Adipocyte (in vitro differentiated cells): ENCODE measurements around the gene ANKRD9.

Experiments used
- DNase-seq: peaks from one replicate; pipeline ENCODE4 v3.0.0-alpha.2; 2015; ENCODE audit warnings: low read depth
- H3K27me3 ChIP-seq: replicated peaks from 2 replicates; pipeline ENCODE4 v1.7.0; 2013; ENCODE audit warnings: mild to moderate bottlenecking, low read length, moderate library complexity; ENCODE audit not compliant: control insufficient read depth, insufficient read depth
- H3K36me3 ChIP-seq: 2 replicates; pipeline ENCODE4 v1.7.0; 2013; ENCODE audit warnings: low read length, mild to moderate bottlenecking, moderate library complexity; ENCODE audit not compliant: control insufficient read depth, insufficient read depth, severe bottlenecking
- H3K4me1 ChIP-seq: 2 replicates; pipeline ENCODE4 v1.7.0; 2013; ENCODE audit warnings: mild to moderate bottlenecking, low read length, moderate library complexity; ENCODE audit not compliant: control insufficient read depth, insufficient read depth
- H3K4me3 ChIP-seq: 2 replicates; pipeline ENCODE4 v1.7.0; 2013; ENCODE audit warnings: mild to moderate bottlenecking, low read length, moderate library complexity
- H3K9ac ChIP-seq: 2 replicates; pipeline ENCODE4 v1.7.0; 2013; ENCODE audit warnings: mild to moderate bottlenecking, low read length, moderate library complexity
- H3K9me3 ChIP-seq: 2 replicates; pipeline ENCODE4 v1.7.0; 2013; ENCODE audit warnings: mild to moderate bottlenecking, low read length, moderate library complexity; ENCODE audit not compliant: control insufficient read depth

The ANKRD9 gene

DNA sequence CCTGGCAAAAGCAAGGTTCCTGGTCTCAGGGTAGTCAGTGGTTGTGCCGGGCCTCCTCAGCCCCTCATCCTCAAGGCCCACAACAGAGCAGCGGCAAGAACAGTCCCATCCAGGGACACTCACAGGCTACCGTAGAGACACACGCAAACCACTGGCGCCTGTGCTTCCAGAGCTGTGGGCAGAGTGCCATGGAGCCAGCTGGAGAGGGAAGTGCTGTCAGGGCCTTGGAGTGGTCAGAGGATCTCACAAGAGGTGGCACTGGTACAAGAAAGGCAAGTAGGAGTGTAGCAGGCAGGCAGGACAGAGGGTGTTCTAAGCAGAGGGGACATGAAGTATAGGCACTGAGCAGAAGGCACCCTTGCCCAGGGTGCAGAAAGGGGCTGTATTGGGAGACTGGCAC is 34.6 kb downstream of the ANKRD9 start:
- no peak overlapping the region for H3K4me3 ChIP-seq
- no peaks in the 10 kb centered on the region for H3K27me3 ChIP-seq
- no peak for DNase-seq
- H3K4me1 ChIP-seq: no peaks in the 10 kb centered on the region
- peaks cover 14% of the 10 kb centered on the region for H3K36me3 ChIP-seq
- H3K9me3 ChIP-seq: no peaks in the 10 kb centered on the region
- H3K9ac ChIP-seq: no peak overlapping the region

DNA sequence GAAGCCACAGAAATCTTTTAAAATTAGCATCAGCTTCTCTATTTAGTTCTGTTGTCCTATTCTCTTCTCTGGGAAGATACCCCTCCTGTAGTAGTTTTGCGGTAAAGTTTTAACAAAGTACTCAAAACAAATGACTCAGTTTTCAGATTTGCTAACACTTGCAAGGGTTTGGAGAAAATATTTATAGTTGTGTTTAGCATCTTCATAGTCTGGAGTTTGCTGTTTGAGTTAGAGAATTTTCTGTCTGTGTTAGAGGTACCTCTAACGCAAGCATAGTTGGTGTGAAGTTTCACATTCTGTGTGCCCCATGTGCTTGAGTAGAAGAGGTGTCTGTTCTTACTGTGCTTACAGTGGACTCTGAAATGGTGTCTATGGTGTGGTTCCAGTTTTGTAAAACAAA is 36.0 kb downstream of the ANKRD9 start:
- Histone ChIP-seq H3K36me3 (peaks cover 22% of the 10 kb centered on the region), H3K4me3 (no peak overlapping the region), H3K9ac (no peak overlapping the region), H3K27me3 (no peaks in the 10 kb centered on the region), H3K4me1 (no peaks in the 10 kb centered on the region), H3K9me3 (peaks cover 7% of the 10 kb centered on the region)
- DNase-seq: no peak

DNA sequence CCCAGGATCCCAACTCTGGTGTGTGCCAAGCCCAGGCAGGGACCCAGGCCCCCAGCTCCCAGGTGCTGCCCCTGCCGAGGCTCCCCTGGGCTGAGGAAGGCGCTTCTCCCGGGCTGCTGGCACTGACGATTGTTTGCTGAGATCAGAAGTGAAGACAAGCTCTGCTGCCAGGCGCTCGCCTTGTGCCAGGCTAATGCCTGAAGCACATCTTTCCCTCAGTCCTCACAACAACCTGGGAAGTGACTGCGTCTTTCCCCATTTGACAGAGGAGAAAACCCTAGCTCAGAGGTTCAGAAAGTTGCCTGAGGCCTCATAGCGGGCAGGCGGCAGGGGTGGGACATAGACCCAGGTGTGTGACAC is 36.8 kb downstream of the ANKRD9 start:
- H3K27me3 ChIP-seq: no peaks in the 10 kb centered on the region
- H3K4me1 ChIP-seq: no peaks in the 10 kb centered on the region
- H3K9ac ChIP-seq: no peak overlapping the region
- H3K9me3 ChIP-seq: peaks cover 11% of the 10 kb centered on the region
- peaks cover 22% of the 10 kb centered on the region for H3K36me3 ChIP-seq
- no peak overlapping the region for H3K4me3 ChIP-seq
- DNase-seq: no peak

DNA sequence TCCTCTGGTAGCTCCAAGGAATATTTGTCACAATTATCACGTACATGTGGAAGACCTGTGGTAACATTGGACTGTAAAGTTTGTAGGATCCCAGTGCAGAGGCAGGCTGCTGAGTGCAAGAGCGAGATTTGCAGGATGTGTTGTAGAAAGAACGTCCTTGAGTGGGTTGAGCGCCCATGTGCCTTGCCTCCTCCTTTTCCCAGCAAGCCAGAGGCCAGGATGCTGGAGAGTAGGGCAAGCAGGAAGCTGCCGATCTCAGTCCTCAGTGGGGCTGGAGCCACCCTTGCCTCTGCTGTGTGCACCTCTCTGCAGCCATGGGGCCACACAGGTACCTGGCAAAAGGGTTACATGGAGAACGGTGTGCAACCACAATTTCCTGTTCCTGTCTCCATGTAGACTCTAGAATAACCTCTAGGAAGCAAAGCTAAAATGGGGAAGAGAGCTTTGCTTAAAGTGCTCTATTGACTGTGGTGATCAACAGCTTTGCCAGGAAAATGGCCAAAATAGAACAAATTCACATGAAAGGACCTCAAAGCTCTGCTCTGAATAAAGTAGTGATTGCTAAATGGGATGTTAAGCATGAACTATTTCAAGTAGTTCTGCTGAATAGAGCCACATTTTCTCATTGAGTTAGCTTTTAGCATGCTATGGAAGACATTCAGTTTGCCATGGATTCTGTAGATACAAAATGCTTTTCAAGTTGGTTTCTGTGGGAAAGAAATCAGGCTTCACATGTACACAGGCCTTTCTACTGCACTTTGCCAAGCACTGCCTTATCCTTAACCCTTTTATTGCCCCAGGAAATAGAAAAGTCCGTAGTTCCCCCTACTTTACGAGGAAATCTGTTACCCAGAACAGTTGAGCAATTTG is 37.4 kb downstream of the ANKRD9 start:
- no peak overlapping the region for H3K4me3 ChIP-seq

DNA sequence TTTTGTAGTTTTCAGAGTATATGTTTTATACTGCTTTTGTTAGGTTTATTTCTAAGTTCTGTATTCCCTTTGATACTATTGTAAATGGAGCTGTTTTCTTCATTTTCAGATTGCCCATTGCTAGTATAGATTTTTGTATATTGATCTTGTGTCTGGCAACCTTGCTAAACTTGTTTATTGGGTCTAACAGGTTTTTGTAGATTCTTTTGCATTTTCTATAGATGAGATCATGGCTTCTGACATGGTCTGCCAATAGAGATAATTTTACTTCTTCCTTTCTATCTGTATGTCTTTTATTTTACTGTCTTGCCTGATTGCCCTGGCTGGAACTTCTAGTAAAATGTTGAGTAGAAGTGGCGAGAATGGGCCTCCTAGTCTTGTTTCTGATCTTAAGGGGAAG is 40.3 kb downstream of the ANKRD9 start:
- Histone ChIP-seq H3K9ac (no peak overlapping the region), H3K36me3 (peaks cover 48% of the 10 kb centered on the region), H3K4me3 (no peak overlapping the region), H3K9me3 (peaks cover 11% of the 10 kb centered on the region), H3K27me3 (no peaks in the 10 kb centered on the region), H3K4me1 (no peaks in the 10 kb centered on the region)
- DNase-seq: no peak

More for the DNA sequence above, 37.4 kb downstream of the ANKRD9 start:
- DNase-seq: no peak
- Histone ChIP-seq H3K36me3 (peaks cover 23% of the 10 kb centered on the region), H3K4me1 (no peaks in the 10 kb centered on the region), H3K27me3 (no peaks in the 10 kb centered on the region), H3K9me3 (peaks cover 11% of the 10 kb centered on the region), H3K9ac (no peak overlapping the region)

DNA sequence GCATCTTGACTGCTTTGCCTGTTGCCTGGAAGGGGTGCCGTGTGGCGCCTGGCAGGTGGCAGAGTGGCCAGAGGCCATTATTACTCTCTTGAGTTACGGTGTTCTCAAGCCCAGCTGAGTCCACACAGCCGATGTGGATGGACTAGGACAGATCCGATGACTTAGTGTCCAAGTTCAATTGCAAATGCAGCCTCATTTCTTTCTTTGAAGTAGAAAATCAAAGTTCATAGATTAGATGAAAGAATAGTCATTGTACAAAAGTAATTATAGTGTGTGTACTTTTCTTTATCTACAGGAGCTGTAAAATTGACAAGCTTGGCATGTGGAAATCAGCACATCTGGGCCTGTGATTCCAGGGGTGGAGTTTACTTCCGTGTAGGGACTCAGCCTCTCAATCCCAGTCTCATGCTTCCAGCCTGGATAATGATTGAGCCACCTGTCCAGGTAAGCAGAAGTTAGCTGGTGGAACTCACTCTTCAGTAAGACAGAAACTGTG is 44.7 kb downstream of the ANKRD9 start:
- DNase-seq: no peak
- H3K36me3 ChIP-seq: peaks cover 34% of the 10 kb centered on the region
- H3K27me3 ChIP-seq: no peaks in the 10 kb centered on the region
- peaks cover 11% of the 10 kb centered on the region for H3K9me3 ChIP-seq
- no peak overlapping the region for H3K9ac ChIP-seq
- no peak overlapping the region for H3K4me3 ChIP-seq
- H3K4me1 ChIP-seq: no peaks in the 10 kb centered on the region

DNA sequence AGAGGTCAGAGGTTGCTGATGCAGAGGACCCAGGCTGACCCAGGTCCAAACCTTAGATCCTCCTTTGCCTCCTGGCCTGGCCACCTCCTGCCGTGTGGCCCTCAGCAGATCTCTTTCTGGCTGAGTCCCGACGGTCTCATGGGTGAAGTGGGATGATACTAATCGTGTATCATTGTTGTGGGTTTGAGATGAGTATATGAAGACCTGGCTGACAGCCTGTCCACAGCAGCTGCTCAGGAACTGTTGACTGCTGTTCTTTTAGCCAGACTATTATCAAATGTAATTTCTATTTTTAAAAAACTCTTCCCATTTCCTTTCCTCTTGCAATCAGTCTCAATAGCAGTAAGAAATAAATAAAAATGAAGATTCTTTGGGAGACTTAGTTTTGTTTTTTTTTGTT is 45.6 kb downstream of the ANKRD9 start:
- H3K4me1 ChIP-seq: no peaks in the 10 kb centered on the region
- no peak for DNase-seq
- no peak overlapping the region for H3K9ac ChIP-seq
- no peak overlapping the region for H3K4me3 ChIP-seq
- peaks cover 6% of the 10 kb centered on the region for H3K9me3 ChIP-seq
- no peaks in the 10 kb centered on the region for H3K27me3 ChIP-seq
- H3K36me3 ChIP-seq: peaks cover 37% of the 10 kb centered on the region

DNA sequence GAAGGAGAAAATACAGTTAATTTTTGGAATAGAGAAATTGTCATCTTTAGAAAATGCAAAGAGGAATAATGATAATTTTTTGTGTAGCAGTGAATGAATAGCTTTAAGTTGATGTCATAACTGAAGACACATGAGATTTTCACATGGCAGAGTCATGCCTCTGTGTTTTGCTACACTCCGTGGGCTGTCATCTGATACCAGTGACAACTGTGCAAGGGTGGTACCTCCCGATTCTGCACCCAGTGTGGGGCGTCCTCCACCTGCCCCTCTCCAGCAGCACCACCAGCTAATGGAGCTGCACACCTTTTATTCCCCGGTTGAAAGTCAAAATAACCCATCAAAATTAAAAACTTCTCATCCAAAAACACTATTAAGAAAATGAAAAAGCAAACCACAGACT is 47.2 kb downstream of the ANKRD9 start:
- no peaks in the 10 kb centered on the region for H3K9me3 ChIP-seq
- H3K4me1 ChIP-seq: no peaks in the 10 kb centered on the region
- H3K9ac ChIP-seq: no peak overlapping the region
- H3K4me3 ChIP-seq: no peak overlapping the region
- H3K27me3 ChIP-seq: no peaks in the 10 kb centered on the region
- H3K36me3 ChIP-seq: peaks cover 40% of the 10 kb centered on the region
- peak; percentile 12 for DNase-seq

DNA sequence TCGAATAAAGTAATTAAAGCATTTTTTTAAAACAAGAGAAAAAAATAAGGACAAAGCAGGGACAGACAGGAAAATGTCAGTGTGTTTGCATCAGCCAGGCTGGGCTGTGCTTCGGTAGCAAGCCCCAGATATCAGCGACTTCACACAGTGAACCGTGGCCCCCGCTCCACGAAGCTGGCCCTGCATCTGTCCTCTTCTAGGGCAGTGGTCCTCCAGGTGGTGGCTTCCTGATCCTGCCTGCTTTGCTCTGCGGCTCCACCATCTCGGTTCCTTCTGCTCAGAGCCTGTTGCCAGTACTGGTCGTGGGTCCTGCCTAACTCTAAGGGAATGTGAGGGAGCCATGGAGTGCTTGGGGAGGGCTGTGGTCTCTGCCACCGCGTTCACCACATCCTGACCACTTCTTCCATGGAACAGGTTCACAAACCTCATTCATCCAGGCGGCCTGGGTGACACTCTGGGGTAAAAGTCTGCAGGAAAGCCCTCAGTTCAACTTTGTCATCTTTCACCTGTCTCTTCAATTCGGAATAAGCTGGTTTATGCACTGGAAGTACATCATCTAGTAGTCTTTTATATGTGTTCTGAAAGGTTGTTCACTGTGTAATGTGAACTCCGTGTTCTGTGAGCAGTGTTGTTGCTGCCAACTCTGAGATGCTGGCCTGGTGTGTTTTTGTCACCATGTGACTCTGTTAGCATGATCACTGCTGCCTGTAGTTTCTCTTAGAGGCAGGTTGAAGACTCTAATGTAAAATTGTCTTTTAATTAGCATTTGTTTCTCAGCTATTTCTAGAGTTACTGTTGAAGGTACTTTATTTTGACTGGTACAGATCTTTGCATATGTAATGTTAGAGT is 47.9 kb downstream of the ANKRD9 start:
- H3K4me3 ChIP-seq: no peak overlapping the region
- no peaks in the 10 kb centered on the region for H3K4me1 ChIP-seq
- H3K36me3 ChIP-seq: peaks cover 38% of the 10 kb centered on the region
- H3K9me3 ChIP-seq: no peaks in the 10 kb centered on the region
- H3K9ac ChIP-seq: no peak overlapping the region
- no peaks in the 10 kb centered on the region for H3K27me3 ChIP-seq
- no peak for DNase-seq

DNA sequence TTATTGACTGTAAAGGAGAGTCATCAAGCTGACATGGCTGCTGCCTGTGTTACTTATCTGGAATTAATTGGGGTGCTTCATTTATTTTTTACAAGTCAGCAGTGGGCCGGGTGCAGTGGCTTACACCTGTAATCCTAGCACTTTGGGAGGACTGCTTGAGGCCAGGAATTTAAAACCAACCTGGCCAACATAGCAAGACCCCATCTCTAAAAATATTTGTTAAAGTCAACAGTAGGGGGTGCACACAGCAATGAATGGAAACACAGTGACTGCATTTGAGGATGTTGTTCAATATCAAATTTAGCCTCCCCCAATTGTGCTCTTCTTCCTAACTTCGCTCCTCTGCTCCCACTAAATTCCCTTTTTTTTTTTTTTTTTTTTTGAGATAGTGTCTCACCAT is 52.1 kb downstream of the ANKRD9 start:
- H3K9ac ChIP-seq: no peak overlapping the region
- H3K4me3 ChIP-seq: no peak overlapping the region
- no peaks in the 10 kb centered on the region for H3K9me3 ChIP-seq
- H3K36me3 ChIP-seq: peaks cover 27% of the 10 kb centered on the region
- no peaks in the 10 kb centered on the region for H3K4me1 ChIP-seq
- no peak for DNase-seq
- no peaks in the 10 kb centered on the region for H3K27me3 ChIP-seq

DNA sequence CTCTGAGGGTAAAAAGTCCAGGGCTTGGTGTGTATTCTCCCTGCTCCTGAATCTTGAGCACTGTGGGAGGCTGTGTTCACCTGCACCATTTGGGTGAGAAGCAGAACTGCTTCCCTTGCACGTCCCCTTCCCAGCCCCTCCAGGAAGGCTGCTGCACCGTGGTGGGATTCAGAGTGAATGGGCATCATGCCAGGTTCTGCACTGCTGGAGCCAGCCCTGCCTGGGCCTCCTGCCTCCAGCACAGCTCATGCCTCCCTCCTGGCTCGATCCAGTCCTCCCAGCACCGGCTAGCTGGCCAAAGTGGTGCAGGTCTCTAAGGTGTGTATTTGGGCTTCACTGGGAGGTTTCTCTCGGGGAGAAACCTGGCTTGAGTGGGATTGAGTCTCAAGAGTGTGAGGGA is 54.9 kb downstream of the ANKRD9 start:
- no peak overlapping the region for H3K9ac ChIP-seq
- H3K27me3 ChIP-seq: no peaks in the 10 kb centered on the region
- no peak for DNase-seq
- no peak overlapping the region for H3K4me3 ChIP-seq
- peaks cover 53% of the 10 kb centered on the region for H3K36me3 ChIP-seq
- no peaks in the 10 kb centered on the region for H3K9me3 ChIP-seq
- no peaks in the 10 kb centered on the region for H3K4me1 ChIP-seq
